H1 (cell line): ENCODE data around the gene PPP4R3A. TPM values are rescaled to one million over a fixed set of nuclear protein-coding genes. Genes with fewer than 3 reads are reported as not detected.

ENCODE experiments used
- CTCF ChIA-PET: fragments of 300-600 bp; sonication (Branson Sonifier 250); formaldehyde crosslinking; loops from one replicate; lab custom pipeline; 2021; ENCODE audit not compliant: partially characterized antibody; lab: Charles Lee
- POLR2A ChIA-PET: fragments of 300-600 bp; sonication (Branson Sonifier 250); formaldehyde crosslinking; loops from one replicate; lab custom pipeline; 2021; ENCODE audit warnings: inconsistent platforms; ENCODE audit not compliant: partially characterized antibody; lab: Charles Lee
- DNase-seq, 2 experiments: peaks; one replicate each; pipeline versions ENCODE4 v3.0.0 to v3.0.0-alpha.2; 2010 to 2022; ENCODE audit warnings: low spot score in 2 of 2, low read depth in 1 of 2, mixed read lengths in 1 of 2
- FAIRE-seq: peaks from 2 replicates; lab custom pipeline; 2011; peaks lifted over from hg19 to GRCh38; lab: Jason Lieb, UNC
- H2AFZ ChIP-seq: 2 replicates; pipeline ENCODE4 v1.8.1; 2012; ENCODE audit warnings: low read length, inconsistent platforms
- H2AK5ac ChIP-seq: 2 replicates; pipeline ENCODE4 v1.6.1; 2013; ENCODE audit warnings: low read depth, low read length
- H2BK120ac ChIP-seq: replicated peaks from 2 replicates; pipeline ENCODE3; 2013; ENCODE audit warnings: low read depth, low read length, inconsistent platforms
- H2BK12ac ChIP-seq: 2 replicates; pipeline ENCODE4 v1.6.1; 2013; ENCODE audit warnings: low read depth, low read length
- H2BK15ac ChIP-seq: 2 replicates; pipeline ENCODE4 v1.6.1; 2013; ENCODE audit warnings: low read length
- H2BK20ac ChIP-seq: 2 replicates; pipeline ENCODE4 v1.6.1; 2013; ENCODE audit warnings: low read length
- H2BK5ac ChIP-seq: 2 replicates; pipeline ENCODE4 v1.6.1; 2013; ENCODE audit warnings: low read depth, low read length
- H3K14ac ChIP-seq: 2 replicates; pipeline ENCODE4 v1.6.1; 2013; ENCODE audit warnings: inconsistent platforms; ENCODE audit not compliant: insufficient read length
- H3K18ac ChIP-seq: 2 replicates; pipeline ENCODE4 v1.6.1; 2013; ENCODE audit warnings: low read length; ENCODE audit errors: extremely low read depth
- H3K23ac ChIP-seq: 2 replicates; pipeline ENCODE4 v1.6.1; 2013; ENCODE audit warnings: inconsistent platforms; ENCODE audit not compliant: insufficient read length
- H3K23me2 ChIP-seq: 2 replicates; pipeline ENCODE4 v1.6.1; 2013; ENCODE audit warnings: low read depth, low read length
- H3K27ac ChIP-seq: 2 replicates; pipeline ENCODE4 v1.6.1; 2011; ENCODE audit warnings: low read depth, low read length, inconsistent platforms
- H3K27me3 ChIP-seq, 4 experiments: replicated peaks in 1 of 4; 1 replicate in 1 of 4; 2 replicates in 3 of 4; pipeline versions ENCODE4 v1.6.1 to v1.8.1; 2011 to 2013; ENCODE audit warnings: low read length in 3 of 4, mild to moderate bottlenecking in 3 of 4, inconsistent platforms in 2 of 4, mixed read lengths in 2 of 4, moderate library complexity in 1 of 4; ENCODE audit not compliant: control insufficient read depth in 3 of 4, insufficient read depth in 3 of 4; ENCODE audit errors: extremely low read depth in 1 of 4
- H3K36me3 ChIP-seq, 4 experiments: 2 replicates each; pipeline versions ENCODE4 v1.6.1 to v1.8.1; 2011 to 2013; ENCODE audit warnings: mild to moderate bottlenecking in 4 of 4, low read length in 3 of 4, moderate library complexity in 2 of 4, control low read depth in 1 of 4, inconsistent platforms in 1 of 4; ENCODE audit not compliant: insufficient read depth in 4 of 4, control insufficient read depth in 2 of 4
- H3K4ac ChIP-seq: replicated peaks from 2 replicates; pipeline ENCODE3; 2013; ENCODE audit warnings: low read length, low read depth, mixed read lengths, inconsistent platforms; ENCODE audit not compliant: insufficient read length
- H3K4me1 ChIP-seq, 4 experiments: replicated peaks in 1 of 4; 1 replicate in 1 of 4; 2 replicates in 3 of 4; pipeline versions ENCODE4 v1.6.1 to v1.8.1; 2011 to 2013; ENCODE audit warnings: low read length in 3 of 4, inconsistent platforms in 2 of 4, mixed read lengths in 1 of 4; ENCODE audit not compliant: insufficient read depth in 4 of 4, control insufficient read depth in 3 of 4
- H3K4me2 ChIP-seq, 2 experiments: 2 replicates each; pipeline versions ENCODE4 v1.6.1 to v1.8.1; 2011 to 2013; ENCODE audit warnings: low read depth in 2 of 2, low read length in 2 of 2, control low read depth in 1 of 2, inconsistent platforms in 1 of 2, mild to moderate bottlenecking in 1 of 2; ENCODE audit not compliant: insufficient read depth in 1 of 2
- H3K4me3 ChIP-seq, 4 experiments: fragments of 200-600, 300-600 bp in 1 of 4; sonication (generic), shearing (Covaris generic), sonication (Bioruptor Twin) in 1 of 4; 2 replicates each; pipeline versions ENCODE4 v1.5.1 to v1.8.1; 2011 to 2016; ENCODE audit warnings: low read length in 4 of 4, low read depth in 3 of 4, control low read depth in 2 of 4, inconsistent platforms in 2 of 4, mild to moderate bottlenecking in 2 of 4, mixed read lengths in 1 of 4, moderate library complexity in 1 of 4; ENCODE audit not compliant: insufficient read depth in 2 of 4; ENCODE audit errors: extremely low read depth in 1 of 4
- H3K56ac ChIP-seq: replicated peaks from 2 replicates; pipeline ENCODE3; 2013; ENCODE audit warnings: low read depth, mild to moderate bottlenecking, mixed read lengths, low read length, inconsistent platforms; ENCODE audit not compliant: insufficient read length
- H3K79me1 ChIP-seq: 2 replicates; pipeline ENCODE4 v1.6.1; 2013; ENCODE audit warnings: low read depth, low read length, control low read depth
- H3K79me2 ChIP-seq, 2 experiments: 2 replicates each; pipeline versions ENCODE4 v1.6.1 to v1.8.1; 2012 to 2013; ENCODE audit warnings: low read length in 2 of 2, mild to moderate bottlenecking in 2 of 2, inconsistent platforms in 1 of 2; ENCODE audit not compliant: insufficient read depth in 2 of 2, control insufficient read depth in 1 of 2
- H3K9ac ChIP-seq, 4 experiments: replicated peaks in 1 of 4; 1 replicate in 1 of 4; 2 replicates in 3 of 4; pipeline versions ENCODE4 v1.6.1 to v1.8.1; 2011 to 2013; ENCODE audit warnings: low read depth in 3 of 4, low read length in 3 of 4, control low read depth in 2 of 4, mild to moderate bottlenecking in 2 of 4, moderate library complexity in 2 of 4, inconsistent platforms in 1 of 4; ENCODE audit errors: extremely low read depth in 1 of 4
- H3K9me3 ChIP-seq, 2 experiments: 2 replicates each; pipeline versions ENCODE4 v1.6.1 to v1.8.1; 2012 to 2013; ENCODE audit warnings: mild to moderate bottlenecking in 2 of 2, moderate library complexity in 2 of 2, control low read depth in 1 of 2, inconsistent platforms in 1 of 2, low read depth in 1 of 2, low read length in 1 of 2, mixed read lengths in 1 of 2; ENCODE audit not compliant: insufficient read depth in 2 of 2
- H4K20me1 ChIP-seq, 2 experiments: replicated peaks in 1 of 2; 2 replicates each; pipeline versions ENCODE3 to v1.8.1; 2011 to 2013; ENCODE audit warnings: inconsistent platforms in 2 of 2, low read length in 2 of 2, mild to moderate bottlenecking in 1 of 2; ENCODE audit not compliant: insufficient read depth in 2 of 2, control insufficient read depth in 1 of 2
- H4K5ac ChIP-seq: 2 replicates; pipeline ENCODE4 v1.6.1; 2013; ENCODE audit warnings: low read length, low read depth, mixed read lengths, inconsistent platforms; ENCODE audit not compliant: insufficient read length
- H4K8ac ChIP-seq: 2 replicates; pipeline ENCODE4 v1.8.0; 2013; ENCODE audit warnings: mild to moderate bottlenecking, moderate library complexity, low read length, inconsistent platforms; ENCODE audit not compliant: insufficient read depth; ENCODE audit errors: extremely low read depth
- H4K91ac ChIP-seq: replicated peaks from 2 replicates; pipeline ENCODE3; 2013; ENCODE audit warnings: low read length, mixed read lengths, inconsistent platforms; ENCODE audit not compliant: insufficient read length
- ATF3 ChIP-seq: IDR thresholded peaks from 2 replicates; pipeline ENCODE4 v1.6.1; 2011; ENCODE audit warnings: low read depth, mild to moderate bottlenecking, low read length; ENCODE audit not compliant: insufficient read depth
- CBX5 ChIP-seq: fragments of 300-800, 300-1000 bp; sonication (generic); IDR thresholded peaks from 2 replicates; pipeline ENCODE4 v1.7.1; 2016; ENCODE audit warnings: antibody characterized with exemption, low read length, low read depth
- CHD2 ChIP-seq: IDR thresholded peaks from 2 replicates; pipeline ENCODE4 v1.6.1; 2012; ENCODE audit warnings: low read length, improper control_type of control experiment
- HDAC2 ChIP-seq, 2 experiments: fragments of 300-600 bp in 1 of 2; sonication (generic) in 1 of 2; IDR thresholded peaks; 2 replicates each; pipeline ENCODE4 v1.6.1; 2011 to 2012; ENCODE audit warnings: low read depth in 2 of 2, low read length in 2 of 2, mild to moderate bottlenecking in 2 of 2, moderate library complexity in 2 of 2, borderline replicate concordance in 1 of 2, inconsistent platforms in 1 of 2
- POLR2AphosphoS5 ChIP-seq: IDR thresholded peaks from 2 replicates; pipeline ENCODE4 v1.6.1; 2011; ENCODE audit warnings: low read depth, low read length
- SP4 ChIP-seq: IDR thresholded peaks from 2 replicates; pipeline ENCODE4 v1.6.1; 2012; ENCODE audit warnings: low read length, inconsistent platforms
- YY1 ChIP-seq: IDR thresholded peaks from 2 replicates; pipeline ENCODE4 v1.6.1; 2011; ENCODE audit warnings: low read depth, mild to moderate bottlenecking, low read length
- WGBS, 2 experiments: shearing (Covaris generic) in 1 of 2; methylation state at CpG; one replicate each; pipeline versions ENCODE4 v1.1.6 to v1.1.7; 2013 to 2015; ENCODE audit warnings: low lambda C conversion rate in 2 of 2, mixed read lengths in 2 of 2, inconsistent platforms in 1 of 2, low coverage in 1 of 2, missing lambda C conversion rate in 1 of 2; ENCODE audit not compliant: insufficient replicate concordance in 2 of 2, insufficient coverage in 1 of 2, insufficient read length in 1 of 2; ENCODE audit errors: extremely low coverage in 1 of 2, missing lambda C conversion rate in 1 of 2; 5-methylcytosine and 5-hydroxymethylcytosine counted together
- polyA plus RNA-seq, 7 experiments: library from polyadenylated mRNA; depleted of rRNA in 3 of 7; stranded (reverse) in 5 of 7; unstranded in 2 of 7; fragments of >200 nt in 5 of 7; fragments of 200-250 nt in 2 of 7; gene quantifications; 1 replicate in 5 of 7; 2 replicates in 1 of 7; 4 replicates in 1 of 7; pipeline versions ENCODE4 v1.2.1 to v1.2.3, GENCODE V29; 2011 to 2013; ENCODE audit warnings: missing spikeins in 2 of 7, mixed read lengths in 2 of 7
- total RNA-seq: library from RNA; stranded (reverse); fragmentation: NEBNext Ultra II Directional; extraction: Animal tissue kit (Norgen Biotek cat#: 25700); gene quantifications from 2 replicates; pipeline ENCODE4 v1.2.1, GENCODE V29; 2021

PPP4R3A gene
- total and polyA plus RNA-seq, 2 of the 8 experiments (the other 6 are each of a cell fraction or from before 2014, with no cell fraction given), result 31.7 to 122 TPM

DNA sequence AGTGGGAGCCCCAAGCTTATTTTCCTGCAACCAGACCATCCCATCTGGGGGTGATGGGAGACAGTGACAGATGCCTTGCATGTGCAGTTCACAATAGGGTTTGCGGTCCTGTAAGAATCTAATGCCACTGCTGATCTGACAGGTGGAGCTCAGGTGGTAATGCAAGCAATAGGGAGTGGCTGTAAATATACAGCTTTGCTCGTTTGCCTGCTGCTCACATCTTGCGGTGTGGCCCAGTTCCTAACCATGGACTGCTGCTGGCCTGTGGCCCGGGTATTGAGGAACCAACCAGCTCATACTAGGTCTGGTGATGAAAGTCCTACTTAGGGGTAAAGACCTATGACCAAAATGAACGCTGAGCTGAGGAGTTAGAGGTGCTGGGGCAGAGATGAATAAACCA, 56.4 kb downstream of the PPP4R3A start:
- FAIRE-seq (no peak), DNase-seq (no peak)
- Histone ChIP-seq H2BK5ac (no peak overlapping the region), H3K4ac (no peak overlapping the region), H4K5ac (no peak overlapping the region), H3K18ac (no peak overlapping the region), H3K36me3 (peaks cover 9 to 28% (median 17%) of the 10 kb centered on the region in 4 experiments), H2BK12ac (no peak overlapping the region), H2BK20ac (no peak overlapping the region), H4K20me1 (peaks cover 3% of the 10 kb centered on the region in 2 experiments), H3K79me1 (no peaks in the 10 kb centered on the region), H3K14ac (no peak overlapping the region), H3K9ac (no peak overlapping the region), H2BK120ac (no peak overlapping the region), H3K56ac (no peak overlapping the region), H3K4me3 (no peak overlapping the region), H2BK15ac (no peak overlapping the region), H4K8ac (no peak overlapping the region), H3K23ac (no peak overlapping the region), H3K27ac (no peak overlapping the region), H3K9me3 (no peaks in the 10 kb centered on the region), H3K79me2 (no peaks in the 10 kb centered on the region), H3K4me2 (no peak overlapping the region), H3K4me1 (no peaks in the 10 kb centered on the region), H3K23me2 (no peaks in the 10 kb centered on the region; the same call in 1 of the 2 replicates), H3K27me3 (no peaks in the 10 kb centered on the region), H2AFZ (no peak overlapping the region), H2AK5ac (no peak overlapping the region), H4K91ac (no peak overlapping the region)
- WGBS, 2 experiments, result 89% methylated on average over 5 of the region's 5 CpGs; no CpG with 5 or more reads in 1 of the 2 experiments
- ChIA-PET POLR2A (interaction anchor here (0.8 to 1.8 kb wide), 6 partner anchors 9 to 125 kb away, joined by 3 to 7 read pairs (median 3); partner anchors contain the start of gene PPP4R3A), CTCF (interaction anchor here (1.1 to 1.2 kb wide), 3 partner anchors 12 to 99 kb away, joined by 3 to 5 read pairs (median 3); no protein-coding TSS in a partner anchor)
- TF ChIP-seq CBX5 (no peak), YY1 (no peak), SP4 (no peak), CHD2 (no peak), POLR2AphosphoS5 (peak; percentile 78), HDAC2 (IDR thresholded peaks at IDR 0.05; ENCODE audit: borderline replicate concordance in 1 of 2, low read depth in 2 of 2, low read length in 2 of 2) (no peak), ATF3 (no peak)
